Raji (cell line): ENCODE data around the gene TAS2R1.

Experiments
- POLR2A ChIP-seq: IDR thresholded peaks from 2 replicates; pipeline ENCODE4 v1.6.1; 2011; ENCODE audit warnings: low read depth, low read length, control low read depth; ENCODE audit not compliant: insufficient read depth

TAS2R1 gene

DNA sequence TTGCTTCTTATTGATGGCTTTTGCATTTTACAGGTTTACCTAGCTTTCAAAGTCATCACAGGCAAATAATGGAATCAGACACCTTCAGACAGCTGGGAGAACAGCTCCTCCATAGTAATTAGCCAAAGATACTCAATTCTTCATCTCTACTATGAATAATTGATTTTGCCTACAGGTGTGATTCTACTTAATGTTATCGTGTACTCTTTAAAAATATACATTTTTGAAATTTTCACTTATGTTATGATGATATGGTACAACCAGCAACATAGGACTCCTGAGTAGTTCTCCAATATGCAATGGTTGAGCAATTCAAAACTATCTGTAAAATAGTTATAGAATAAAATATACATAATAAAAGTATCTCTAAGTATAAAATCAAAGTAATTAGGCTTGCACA, at the start of gene TAS2R1:
Gene TAS2R1, minus strand, starts transcription at position 101 of the 400 bp plus-strand sequence. CDS start 319 bp downstream, outside the sequence.
- TF ChIP-seq POLR2A = no peak

- TF ChIP-seq POLR2A = no peak
Observed at GRCh38 chr5:9670371-9670770, 40.2 kb upstream of the TAS2R1 start.

DNA sequence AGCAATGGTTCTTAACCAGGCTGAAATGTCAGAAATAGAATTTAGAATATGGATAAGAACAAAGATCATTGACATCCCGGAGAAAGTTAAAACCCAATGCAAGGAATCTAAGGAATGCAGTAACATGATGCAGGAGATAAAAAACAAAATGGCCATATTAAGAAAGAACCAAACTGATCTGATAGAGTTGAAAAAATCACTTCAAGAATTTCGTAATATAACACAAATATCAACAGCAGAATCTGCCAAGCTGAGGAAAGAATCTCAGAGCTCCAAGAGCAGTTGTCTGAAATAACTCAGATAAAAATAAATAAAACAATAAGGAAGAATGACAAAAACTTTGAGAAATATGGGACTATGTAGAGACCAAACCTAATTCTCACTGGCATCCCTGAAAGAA, 37.8 kb upstream of the TAS2R1 start:
- TF ChIP-seq POLR2A = no peak

DNA sequence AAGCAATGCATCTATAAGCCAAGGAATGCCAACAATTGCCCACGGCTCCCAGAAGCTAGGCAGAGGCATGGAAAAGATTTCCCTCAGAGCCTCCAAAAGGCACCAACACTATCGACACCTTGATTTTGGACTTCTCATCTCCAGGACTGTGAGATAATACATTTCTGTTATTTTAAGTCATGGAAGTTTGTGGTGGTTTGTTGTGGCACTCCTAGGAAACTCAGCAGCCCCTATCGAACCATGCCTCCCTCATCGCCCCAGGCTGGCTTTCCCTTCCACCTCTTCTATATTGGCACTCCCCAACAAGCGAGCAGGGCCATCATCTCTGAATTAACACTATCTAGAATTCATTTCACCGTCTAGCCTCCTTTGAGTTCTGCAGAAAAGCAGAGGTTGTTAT, 33.7 kb upstream of the TAS2R1 start:
- no peak for TF ChIP-seq POLR2A

- no peak for TF ChIP-seq POLR2A
Observed at GRCh38 chr5:9661316-9662015, 31.3 kb upstream of the TAS2R1 start.

GRCh38 chr5:9658706-9659105, 28.6 kb upstream of the TAS2R1 start:
- TF ChIP-seq POLR2A = no peak

- TF ChIP-seq POLR2A = no peak
Observed at GRCh38 chr5:9657819-9658218, 27.7 kb upstream of the TAS2R1 start.

DNA sequence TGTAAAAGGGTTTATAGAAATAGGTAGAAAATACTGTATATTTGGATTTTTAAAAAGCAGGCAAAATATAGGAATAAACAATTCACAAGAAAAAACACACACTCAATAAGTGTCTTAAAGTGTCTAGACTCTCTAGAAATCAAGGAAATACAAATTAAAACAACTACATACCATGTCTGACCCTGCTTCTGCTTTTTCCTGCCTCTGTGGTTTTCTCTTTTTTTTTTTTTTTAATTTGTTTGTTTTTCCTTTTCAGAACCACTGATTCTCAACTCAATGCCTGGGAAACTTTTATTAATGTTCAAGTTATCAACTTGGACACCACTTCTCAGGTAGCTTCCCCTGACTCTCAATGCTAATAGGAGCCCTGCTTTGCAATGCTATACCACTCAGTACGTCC, 25.5 kb upstream of the TAS2R1 start:
- no peak for TF ChIP-seq POLR2A

- TF ChIP-seq POLR2A = no peak
Observed at GRCh38 chr5:9654886-9655285, 24.7 kb upstream of the TAS2R1 start.

DNA sequence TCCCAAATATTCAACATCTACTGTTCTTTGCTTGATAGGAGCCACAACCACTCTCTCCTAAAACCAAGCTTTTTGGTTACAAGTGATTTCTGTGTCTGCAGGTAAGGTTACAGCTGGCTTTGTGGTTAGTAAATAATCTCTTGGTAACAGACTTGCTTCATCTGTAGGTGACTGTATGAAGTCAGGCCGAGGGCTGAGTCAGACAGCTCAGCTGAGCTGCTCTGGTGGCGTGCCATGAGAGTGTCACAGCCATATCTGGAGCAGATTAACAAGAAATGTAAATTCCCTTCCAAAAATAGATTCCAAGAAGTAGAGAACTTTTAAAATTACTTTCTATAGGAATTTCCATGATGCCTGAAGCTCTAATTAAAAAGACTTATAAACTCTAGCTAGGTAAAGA, 23.7 kb upstream of the TAS2R1 start:
- no peak for TF ChIP-seq POLR2A

- TF ChIP-seq POLR2A = no peak
Observed at GRCh38 chr5:9653061-9653460, 22.9 kb upstream of the TAS2R1 start.

GRCh38 chr5:9652295-9652694, 22.1 kb upstream of the TAS2R1 start:
- TF ChIP-seq POLR2A = no peak

GRCh38 chr5:9646843-9647242, 16.7 kb upstream of the TAS2R1 start:
- TF ChIP-seq POLR2A = no peak

- TF ChIP-seq POLR2A = no peak
Observed at GRCh38 chr5:9644630-9645029, 14.5 kb upstream of the TAS2R1 start.

DNA sequence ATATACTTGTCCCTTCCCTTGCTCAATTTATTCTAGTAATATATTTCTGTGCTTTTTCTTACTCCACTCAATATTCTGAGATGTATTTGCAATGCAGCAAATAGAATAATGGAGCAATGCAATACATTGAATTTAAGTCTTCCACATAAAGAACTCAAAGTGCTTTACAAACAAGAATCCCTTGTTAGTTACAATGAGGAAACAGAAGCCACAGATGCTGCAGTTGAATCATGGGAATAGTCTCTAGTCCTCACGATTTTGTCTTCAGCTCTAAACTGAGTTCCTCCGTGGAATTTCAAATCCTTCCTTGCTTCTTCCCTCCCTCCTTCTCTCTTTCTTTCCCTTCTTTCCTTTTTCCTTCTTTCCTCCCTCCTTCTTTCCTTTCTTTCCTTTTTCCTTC, 12.5 kb upstream of the TAS2R1 start:
- TF ChIP-seq POLR2A = no peak

- TF ChIP-seq POLR2A = no peak
Observed at GRCh38 chr5:9641806-9642355, 11.7 kb upstream of the TAS2R1 start.

- TF ChIP-seq POLR2A = no peak
Observed at GRCh38 chr5:9632495-9632894, 2.3 kb upstream of the TAS2R1 start.
